GM12873 (cell line): Measurements from ENCODE around the gene IFNA5.

ENCODE experiments used
- TF ChIP-seq, protein P1 (sequence below): IDR thresholded peaks from 2 replicates; pipeline ENCODE4 v1.5.1; 2012; ENCODE audit warnings: low read depth, mild to moderate bottlenecking, moderate library complexity, low read length, control low read depth; ENCODE audit not compliant: insufficient read depth; ENCODE audit errors: missing control alignments

The IFNA5 gene

DNA sequence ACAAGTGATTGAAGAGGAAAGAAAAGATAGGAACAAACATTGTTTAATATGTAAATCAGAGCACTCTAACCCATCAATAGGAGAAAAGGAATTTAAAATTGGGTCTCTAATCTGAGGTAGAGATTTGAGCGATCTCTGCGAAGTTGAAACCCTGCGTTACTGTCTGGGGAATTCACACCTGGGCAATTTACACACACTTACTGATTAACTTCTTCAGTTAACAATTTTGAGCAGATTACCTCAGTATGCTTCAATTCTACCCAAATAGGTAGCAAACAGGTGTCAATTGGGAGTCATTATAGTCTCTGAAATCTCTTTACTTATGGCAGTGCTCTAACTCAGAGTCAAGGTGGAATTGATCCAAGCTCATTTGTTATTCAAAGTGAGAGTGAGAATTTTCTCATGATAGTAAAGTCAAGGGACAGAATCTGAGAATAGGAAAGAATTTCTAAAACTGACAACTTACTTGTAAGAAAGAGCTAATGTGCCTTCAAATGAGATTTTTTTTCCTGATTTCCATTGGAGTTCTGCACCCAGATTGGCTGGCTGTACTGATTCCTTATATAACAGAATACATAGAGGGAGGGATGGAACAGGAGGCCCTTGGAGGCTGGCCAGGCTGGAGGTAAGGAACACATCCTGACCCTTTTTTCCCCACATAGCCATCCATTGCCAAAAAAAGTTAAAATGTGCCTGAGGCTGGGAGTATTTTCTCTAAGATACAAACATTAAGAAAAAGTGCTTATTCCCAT lies 38.2 kb downstream of the IFNA5 start:
- TF ChIP-seq, protein P1, sequence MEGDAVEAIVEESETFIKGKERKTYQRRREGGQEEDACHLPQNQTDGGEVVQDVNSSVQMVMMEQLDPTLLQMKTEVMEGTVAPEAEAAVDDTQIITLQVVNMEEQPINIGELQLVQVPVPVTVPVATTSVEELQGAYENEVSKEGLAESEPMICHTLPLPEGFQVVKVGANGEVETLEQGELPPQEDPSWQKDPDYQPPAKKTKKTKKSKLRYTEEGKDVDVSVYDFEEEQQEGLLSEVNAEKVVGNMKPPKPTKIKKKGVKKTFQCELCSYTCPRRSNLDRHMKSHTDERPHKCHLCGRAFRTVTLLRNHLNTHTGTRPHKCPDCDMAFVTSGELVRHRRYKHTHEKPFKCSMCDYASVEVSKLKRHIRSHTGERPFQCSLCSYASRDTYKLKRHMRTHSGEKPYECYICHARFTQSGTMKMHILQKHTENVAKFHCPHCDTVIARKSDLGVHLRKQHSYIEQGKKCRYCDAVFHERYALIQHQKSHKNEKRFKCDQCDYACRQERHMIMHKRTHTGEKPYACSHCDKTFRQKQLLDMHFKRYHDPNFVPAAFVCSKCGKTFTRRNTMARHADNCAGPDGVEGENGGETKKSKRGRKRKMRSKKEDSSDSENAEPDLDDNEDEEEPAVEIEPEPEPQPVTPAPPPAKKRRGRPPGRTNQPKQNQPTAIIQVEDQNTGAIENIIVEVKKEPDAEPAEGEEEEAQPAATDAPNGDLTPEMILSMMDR, result no peak

DNA sequence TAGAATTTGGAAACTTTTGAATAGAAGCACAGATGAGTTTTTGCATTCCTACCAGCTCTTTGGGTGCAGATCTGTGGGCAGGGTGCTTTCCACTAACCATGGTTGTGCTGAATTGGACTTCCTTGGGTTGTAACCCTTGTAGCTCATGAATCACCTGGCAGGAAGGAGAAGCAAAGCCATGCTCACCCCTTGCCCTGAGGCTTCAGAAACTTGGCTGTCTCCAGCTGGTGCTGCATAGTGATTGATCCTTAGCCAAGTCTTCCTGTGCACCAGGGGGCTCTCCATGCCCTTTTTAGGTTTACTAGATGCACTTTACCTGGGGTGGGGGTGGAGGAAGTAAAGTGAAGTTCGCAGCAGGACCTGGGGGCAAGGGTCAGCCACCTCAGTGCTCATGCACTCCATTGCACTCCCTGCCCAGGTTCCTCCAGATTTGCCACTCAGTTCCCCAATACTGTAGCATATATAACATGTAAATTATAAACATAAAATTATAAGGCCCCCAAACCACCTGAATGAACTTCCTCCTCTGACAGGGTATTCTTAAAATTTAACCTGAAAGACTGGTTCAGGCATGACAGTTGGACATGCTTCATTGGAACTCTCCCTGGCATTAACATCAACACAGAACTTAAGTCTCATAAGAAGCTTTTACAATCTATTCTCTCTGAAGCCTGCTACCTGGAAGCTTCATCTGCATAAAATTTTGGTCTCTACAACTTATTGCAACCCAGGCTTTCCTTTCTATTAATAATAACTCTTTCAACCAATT lies 39.5 kb downstream of the IFNA5 start:
- TF ChIP-seq, protein P1, result no peak

DNA sequence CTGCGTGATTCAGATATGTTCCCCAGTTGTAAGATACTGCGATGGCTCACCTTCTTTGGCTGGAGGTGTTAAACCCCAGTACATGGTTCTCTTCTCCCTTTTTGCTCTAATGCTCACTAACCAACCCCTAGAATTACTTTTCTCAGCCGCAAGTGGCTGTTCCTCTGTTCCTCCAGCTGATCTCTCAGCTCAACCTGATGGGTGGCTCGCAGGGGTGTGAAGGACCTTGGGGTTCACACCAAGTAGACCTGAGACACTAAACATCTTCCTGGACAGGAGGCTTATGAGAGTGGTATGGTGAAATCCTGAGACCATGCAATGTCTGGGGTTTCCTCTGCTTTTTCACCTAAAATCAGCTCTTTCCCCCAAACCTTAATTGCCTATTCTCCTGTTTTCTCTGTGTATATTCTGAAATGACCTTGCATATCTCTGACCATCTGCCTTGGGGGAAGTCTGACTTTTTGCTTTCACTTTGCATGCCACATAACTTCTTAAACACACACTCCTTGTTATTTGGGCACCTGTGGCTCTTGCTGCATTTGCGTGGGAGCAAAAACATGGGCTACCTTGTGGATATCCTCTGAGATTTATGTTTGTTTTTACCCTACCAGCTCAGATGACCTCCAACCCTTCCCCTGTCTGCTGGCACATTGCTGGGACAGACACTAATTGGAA lies 49.4 kb downstream of the IFNA5 start:
- TF ChIP-seq, protein P1, result no peak
